B cell (primary cell): ENCODE results near the gene UBFD1.

Experiments used
- CTCF ChIP-seq: fragments of 200-600 bp; IDR thresholded peaks from one replicate; pipeline ENCODE4 v1.8.0; 2022; ENCODE audit warnings: antibody characterized with exemption, mild to moderate bottlenecking
- EZH2 ChIP-seq: IDR thresholded peaks from 2 replicates; pipeline ENCODE4 v1.6.1; 2012; ENCODE audit warnings: borderline replicate concordance, low read depth, mild to moderate bottlenecking, moderate library complexity, low read length; ENCODE audit not compliant: insufficient read depth, poor library complexity, severe bottlenecking

- no peak for TF ChIP-seq CTCF
- TF ChIP-seq EZH2: no peak
Measured at GRCh38 chr16:23509782-23510163, 47.8 kb upstream of the UBFD1 start.
